ENCODE measurements around the gene CACNG4.

The CACNG4 gene

DNA sequence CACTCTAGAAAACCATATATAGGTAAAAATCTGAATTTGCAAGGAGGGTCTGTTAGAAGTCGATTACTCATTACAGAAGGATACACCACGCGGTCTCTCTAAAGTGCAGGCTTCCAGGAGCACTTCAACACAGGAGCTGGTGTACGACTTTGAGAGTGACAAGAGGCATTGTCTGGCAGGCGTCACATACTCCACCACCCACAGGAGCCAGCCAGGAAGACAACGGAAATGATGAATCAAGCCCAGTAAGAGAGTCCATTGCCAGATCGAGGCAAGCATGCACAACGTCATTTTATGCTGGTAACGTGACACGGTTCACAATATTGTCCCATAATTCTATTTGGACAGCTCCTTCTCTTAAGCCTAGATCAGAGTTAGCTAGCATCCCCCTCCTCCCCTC is 15.0 kb upstream of the CACNG4 start:
- no peak for DNase-seq (ENCODE audit: low spot score)
- no peak overlapping the region for H3K4me3 ChIP-seq

DNA sequence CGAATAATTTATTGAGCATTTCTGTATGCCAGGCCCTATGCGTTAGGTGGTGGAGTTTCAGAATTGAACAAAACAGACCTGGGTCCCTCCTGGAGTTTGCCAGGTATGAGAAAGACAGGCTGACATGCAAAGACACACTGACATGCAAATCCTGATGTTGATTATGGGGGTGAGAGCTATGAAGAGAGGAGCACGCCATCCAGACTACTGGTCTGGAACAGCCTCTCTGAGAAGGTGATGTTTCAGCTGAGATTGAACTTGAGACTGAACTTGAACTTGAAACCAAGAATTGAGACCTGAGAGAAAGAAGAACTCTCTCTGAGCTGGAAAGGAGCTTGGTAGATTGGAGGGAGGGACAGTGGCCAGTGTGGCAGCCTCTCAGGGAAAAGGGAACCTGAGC is 14.2 kb upstream of the CACNG4 start:
- TF ChIP-seq, protein P1, sequence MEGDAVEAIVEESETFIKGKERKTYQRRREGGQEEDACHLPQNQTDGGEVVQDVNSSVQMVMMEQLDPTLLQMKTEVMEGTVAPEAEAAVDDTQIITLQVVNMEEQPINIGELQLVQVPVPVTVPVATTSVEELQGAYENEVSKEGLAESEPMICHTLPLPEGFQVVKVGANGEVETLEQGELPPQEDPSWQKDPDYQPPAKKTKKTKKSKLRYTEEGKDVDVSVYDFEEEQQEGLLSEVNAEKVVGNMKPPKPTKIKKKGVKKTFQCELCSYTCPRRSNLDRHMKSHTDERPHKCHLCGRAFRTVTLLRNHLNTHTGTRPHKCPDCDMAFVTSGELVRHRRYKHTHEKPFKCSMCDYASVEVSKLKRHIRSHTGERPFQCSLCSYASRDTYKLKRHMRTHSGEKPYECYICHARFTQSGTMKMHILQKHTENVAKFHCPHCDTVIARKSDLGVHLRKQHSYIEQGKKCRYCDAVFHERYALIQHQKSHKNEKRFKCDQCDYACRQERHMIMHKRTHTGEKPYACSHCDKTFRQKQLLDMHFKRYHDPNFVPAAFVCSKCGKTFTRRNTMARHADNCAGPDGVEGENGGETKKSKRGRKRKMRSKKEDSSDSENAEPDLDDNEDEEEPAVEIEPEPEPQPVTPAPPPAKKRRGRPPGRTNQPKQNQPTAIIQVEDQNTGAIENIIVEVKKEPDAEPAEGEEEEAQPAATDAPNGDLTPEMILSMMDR (IDR thresholded peaks at IDR 0.05): no peak
- Histone ChIP-seq H3K4me3 (no peak overlapping the region), H3K27ac (no peak overlapping the region)
- no peak for DNase-seq (ENCODE audit: low spot score)

More for the DNA sequence above, 15.0 kb upstream of the CACNG4 start:
- no peak overlapping the region for H3K27ac ChIP-seq
- TF ChIP-seq, protein P1 (IDR thresholded peaks at IDR 0.05): no peak

DNA sequence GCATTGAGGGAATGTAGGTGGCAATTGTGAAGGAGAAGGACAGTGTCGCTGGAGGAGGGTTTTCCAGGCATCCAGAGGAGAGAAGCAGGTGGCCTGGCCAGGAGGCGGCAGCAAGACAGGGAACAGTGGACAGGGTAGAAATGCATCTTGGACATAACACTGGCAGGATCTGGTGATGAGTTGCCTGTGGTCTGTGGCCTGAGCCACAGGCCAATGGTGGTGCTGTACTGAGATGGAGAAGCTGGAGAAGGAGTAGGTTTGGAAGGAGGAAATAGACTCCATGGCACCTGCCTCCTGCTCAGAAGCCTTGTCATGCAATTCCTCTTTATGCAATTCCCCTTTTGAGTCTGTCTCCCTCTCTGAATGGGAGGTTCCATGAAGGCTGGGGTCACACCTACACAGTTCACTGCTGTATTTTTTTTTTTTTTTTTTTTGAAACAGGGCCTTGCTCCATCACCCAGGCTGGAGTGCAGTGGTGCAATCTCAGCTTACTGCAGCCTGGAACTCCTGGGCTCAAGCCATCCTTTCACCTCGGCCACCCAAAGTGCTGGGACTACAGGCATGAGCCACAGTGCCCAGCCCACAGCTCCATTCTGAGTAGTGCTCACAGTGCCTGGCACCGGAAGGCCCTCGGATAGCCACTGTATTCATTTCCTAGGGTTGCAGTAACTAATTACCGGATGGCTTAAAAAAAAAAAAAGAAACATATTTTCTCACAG is 13.5 kb upstream of the CACNG4 start:
- TF ChIP-seq, protein P1 (IDR thresholded peaks at IDR 0.05): no peak
- no peak for DNase-seq (ENCODE audit: low spot score)
- Histone ChIP-seq H3K4me3 (no peak overlapping the region), H3K27ac (no peak overlapping the region)

DNA sequence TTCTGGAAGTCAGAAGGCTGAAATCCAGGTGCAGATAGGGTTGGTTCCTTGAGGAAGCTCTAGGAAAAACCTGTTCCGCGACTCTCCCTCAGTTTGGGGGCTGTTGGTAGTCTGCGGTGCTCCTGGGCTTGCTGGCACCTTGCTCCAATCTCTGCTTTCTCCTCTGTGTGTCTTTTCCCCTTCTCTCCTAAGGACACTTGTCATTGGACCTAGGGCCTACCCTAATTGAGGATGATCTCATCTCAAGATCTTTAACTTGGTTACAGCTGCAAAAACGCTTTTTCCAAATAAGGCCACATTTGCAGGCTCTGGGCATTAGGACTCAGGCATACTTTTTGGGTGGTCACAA is 12.9 kb upstream of the CACNG4 start:
- Histone ChIP-seq H3K4me3 (no peak overlapping the region), H3K27ac (no peak overlapping the region)
- no peak for DNase-seq (ENCODE audit: low spot score)
- TF ChIP-seq, protein P1 (IDR thresholded peaks at IDR 0.05): no peak

DNA sequence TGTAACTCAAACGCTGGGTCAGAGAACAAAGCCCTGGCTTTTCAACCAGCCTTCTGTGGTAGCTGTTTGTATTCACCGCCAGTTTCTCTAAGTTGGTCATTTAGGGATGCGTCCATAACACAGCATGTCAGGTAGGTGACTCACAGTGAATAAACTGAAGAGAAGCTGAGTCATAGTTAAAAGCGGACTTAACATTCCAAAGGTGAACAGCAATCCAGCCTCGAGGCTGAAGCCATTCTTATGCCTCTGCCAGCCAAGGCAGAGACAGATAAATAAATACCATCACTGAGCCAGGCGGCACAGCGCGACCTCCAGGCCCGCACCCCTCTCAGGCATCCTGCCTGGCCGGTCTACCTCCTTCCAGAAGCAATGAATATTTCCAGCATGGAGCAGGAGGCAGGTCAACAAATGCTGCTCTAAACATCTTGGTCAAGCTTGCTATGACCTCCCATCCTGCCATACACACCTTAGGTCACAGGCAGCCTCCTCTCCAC is 12.4 kb upstream of the CACNG4 start:
- no peak for DNase-seq (ENCODE audit: low spot score)
- H3K4me3 ChIP-seq: no peak overlapping the region
- no peak overlapping the region for H3K27ac ChIP-seq
- TF ChIP-seq, protein P1 (IDR thresholded peaks at IDR 0.05): no peak

DNA sequence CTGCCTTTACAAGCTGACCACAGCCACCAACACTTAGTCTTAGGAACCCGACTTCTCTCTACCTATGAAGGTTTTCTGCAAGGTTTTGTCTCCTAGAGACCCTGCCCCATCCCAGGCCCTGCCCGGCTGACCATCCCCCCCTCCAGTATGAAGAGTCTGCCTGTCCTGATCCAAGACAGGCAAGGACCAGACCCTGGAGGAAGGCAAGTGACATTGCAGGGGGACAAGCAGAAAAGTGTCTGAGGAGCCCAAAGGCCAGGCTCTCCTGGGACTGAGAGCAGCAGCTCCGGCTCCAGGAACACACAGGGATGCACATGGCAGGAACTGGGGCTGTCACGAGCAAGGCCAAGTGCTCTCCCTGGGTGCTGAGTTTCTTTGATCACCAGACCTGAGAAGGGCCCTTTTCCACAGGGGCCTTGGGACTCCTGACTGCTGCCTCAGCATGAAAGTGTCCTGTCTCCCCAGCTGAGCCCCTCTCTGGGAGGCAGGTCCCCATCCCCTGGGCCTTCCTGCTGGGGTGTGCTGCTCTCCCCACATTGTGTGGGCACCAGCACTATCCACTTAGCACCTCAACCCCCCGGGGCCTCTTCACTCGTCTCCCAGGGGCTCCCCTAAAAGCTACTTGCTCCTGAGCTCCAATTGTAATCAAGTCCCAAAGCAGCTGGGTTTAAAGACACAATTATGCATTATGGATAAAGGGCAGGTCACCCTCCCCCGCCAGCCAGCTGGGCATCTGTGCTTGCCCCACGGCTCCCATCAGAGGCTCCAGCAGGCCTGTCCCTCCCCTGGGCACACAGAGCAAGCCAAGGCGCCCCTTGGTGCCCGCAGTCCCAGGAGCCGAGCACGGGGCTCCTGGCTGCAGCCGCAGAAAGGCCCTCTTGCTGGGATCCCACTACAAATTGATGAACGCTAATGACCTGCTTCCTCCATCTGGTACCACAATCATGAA is 11.6 kb upstream of the CACNG4 start:
- Histone ChIP-seq H3K4me3 (no peak overlapping the region), H3K27ac (no peak overlapping the region)
- TF ChIP-seq, protein P1 (IDR thresholded peaks at IDR 0.05): no peak
- DNase-seq (ENCODE audit: low spot score): no peak

Measured in coronary artery (tissue), 2 donors.